ENCODE measurements around the gene ANXA1. TPM values are rescaled to one million over a fixed set of nuclear protein-coding genes. Genes with fewer than 3 reads are reported as not detected.
A peak's percentile ranks its signal among the peaks of the same experiment; 100 is the strongest.

The ANXA1 gene
- total and polyA plus RNA-seq, 2 donors (not counting 1 experiment from before 2014, with no cell fraction given) = 817 to 966 TPM

DNA sequence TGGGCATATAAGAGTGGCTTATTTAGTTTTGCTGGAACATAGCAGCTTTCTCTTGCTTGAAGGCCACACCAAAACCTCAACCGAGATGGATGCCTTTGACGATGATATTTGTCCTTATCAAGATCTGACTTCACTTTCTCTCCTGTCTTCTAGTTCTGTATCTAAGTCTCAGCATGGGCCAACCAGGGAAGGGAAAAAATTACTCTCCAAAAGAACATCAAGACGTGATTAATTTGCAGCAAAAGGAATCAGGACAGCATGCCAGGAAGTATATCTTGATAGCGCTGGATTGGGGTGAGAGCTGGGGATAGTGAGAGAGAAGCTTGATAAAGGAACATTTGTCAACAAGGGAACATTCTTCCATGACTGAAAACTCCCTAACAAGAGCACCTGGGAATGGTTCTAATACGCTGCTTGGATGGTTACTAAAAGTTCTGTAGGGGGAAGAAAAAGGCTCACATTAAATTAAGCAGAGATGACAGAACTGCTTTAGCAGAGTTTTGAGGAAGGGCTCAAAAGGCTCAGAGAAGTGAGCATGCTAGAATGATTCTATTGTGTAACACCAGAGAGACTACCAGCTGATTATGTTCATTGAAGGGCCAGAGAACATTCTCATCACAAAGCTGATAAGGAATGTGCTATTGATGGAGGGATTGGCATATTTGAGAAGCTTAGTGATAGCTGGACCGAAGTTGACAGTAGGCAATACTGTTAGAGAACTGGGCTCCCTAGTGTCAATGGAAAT lies 21.6 kb upstream of the ANXA1 start:
- Histone ChIP-seq H3K9me3 (ENCODE audit: control insufficient read depth, insufficient read depth, low read depth, low read length) (no peaks in the 10 kb centered on the region), H3K9ac (ENCODE audit: insufficient read depth, low read length) (no peak overlapping the region), H2AFZ (ENCODE audit: low read length) (no peak overlapping the region), H3K36me3 (ENCODE audit: control insufficient read depth, insufficient read depth, low read length) (no peaks in the 10 kb centered on the region), H3K27ac (ENCODE audit: insufficient read depth, low read length) (no peak overlapping the region), H3K79me2 (ENCODE audit: control insufficient read depth, insufficient read depth, low read length) (no peaks in the 10 kb centered on the region), H3K4me3 (replicated peaks in 1 of 4; ENCODE audit: control extremely low read depth in 1 of 4, insufficient read depth in 1 of 4, low read depth in 3 of 4, low read length in 4 of 4) (no peak overlapping the region), H3K4me1 (ENCODE audit: control insufficient read depth, extremely low read depth, insufficient read depth, low read length) (peaks cover 3% of the 10 kb centered on the region), H3K4me2 (ENCODE audit: extremely low read depth, insufficient read depth, low read length) (no peak overlapping the region), H3K27me3 (ENCODE audit: control insufficient read depth, insufficient read depth, low read length) (no peaks in the 10 kb centered on the region), H4K20me1 (ENCODE audit: control insufficient read depth, extremely low read depth, insufficient read depth, low read length) (no peaks in the 10 kb centered on the region)
- DNase-seq (ENCODE audit: low read depth in 2 of 2) = peak in 1 of 2 donors; percentile 67
- TF ChIP-seq CTCF (conservative IDR thresholded peaks at IDR 0.05 in 1 of 2, IDR thresholded peaks at IDR 0.05 in 1 of 2; ENCODE audit: low read depth in 1 of 2, low read length in 2 of 2) (no peak), EZH2 (IDR thresholded peaks at IDR 0.05; ENCODE audit: low read length, missing control alignments) (no peak)

GRCh38 chr9:73131461-73131860 lies 20.2 kb upstream of the ANXA1 start:
- Histone ChIP-seq H3K9ac (ENCODE audit: insufficient read depth, low read length) (no peak overlapping the region), H3K4me1 (ENCODE audit: control insufficient read depth, extremely low read depth, insufficient read depth, low read length) (peaks cover 3% of the 10 kb centered on the region), H3K27ac (ENCODE audit: insufficient read depth, low read length) (peak overlapping the region; percentile 94), H4K20me1 (ENCODE audit: control insufficient read depth, extremely low read depth, insufficient read depth, low read length) (no peaks in the 10 kb centered on the region), H3K36me3 (ENCODE audit: control insufficient read depth, insufficient read depth, low read length) (no peaks in the 10 kb centered on the region), H3K4me3 (replicated peaks in 1 of 4; ENCODE audit: control extremely low read depth in 1 of 4, insufficient read depth in 1 of 4, low read depth in 3 of 4, low read length in 4 of 4) (peak overlapping the region in 1 of 4 experiments; percentile 52), H3K4me2 (ENCODE audit: extremely low read depth, insufficient read depth, low read length) (peak overlapping the region; percentile 47), H3K9me3 (ENCODE audit: control insufficient read depth, insufficient read depth, low read depth, low read length) (no peaks in the 10 kb centered on the region), H3K79me2 (ENCODE audit: control insufficient read depth, insufficient read depth, low read length) (no peaks in the 10 kb centered on the region), H3K27me3 (ENCODE audit: control insufficient read depth, insufficient read depth, low read length) (no peaks in the 10 kb centered on the region), H2AFZ (ENCODE audit: low read length) (peak overlapping the region; percentile 4)
- DNase-seq (ENCODE audit: low read depth in 2 of 2) = peak in 1 of 2 donors; percentile 24
- no peak for TF ChIP-seq EZH2 (IDR thresholded peaks at IDR 0.05; ENCODE audit: low read length, missing control alignments)
- no peak for TF ChIP-seq CTCF (conservative IDR thresholded peaks at IDR 0.05 in 1 of 2, IDR thresholded peaks at IDR 0.05 in 1 of 2; ENCODE audit: low read depth in 1 of 2, low read length in 2 of 2)

DNA sequence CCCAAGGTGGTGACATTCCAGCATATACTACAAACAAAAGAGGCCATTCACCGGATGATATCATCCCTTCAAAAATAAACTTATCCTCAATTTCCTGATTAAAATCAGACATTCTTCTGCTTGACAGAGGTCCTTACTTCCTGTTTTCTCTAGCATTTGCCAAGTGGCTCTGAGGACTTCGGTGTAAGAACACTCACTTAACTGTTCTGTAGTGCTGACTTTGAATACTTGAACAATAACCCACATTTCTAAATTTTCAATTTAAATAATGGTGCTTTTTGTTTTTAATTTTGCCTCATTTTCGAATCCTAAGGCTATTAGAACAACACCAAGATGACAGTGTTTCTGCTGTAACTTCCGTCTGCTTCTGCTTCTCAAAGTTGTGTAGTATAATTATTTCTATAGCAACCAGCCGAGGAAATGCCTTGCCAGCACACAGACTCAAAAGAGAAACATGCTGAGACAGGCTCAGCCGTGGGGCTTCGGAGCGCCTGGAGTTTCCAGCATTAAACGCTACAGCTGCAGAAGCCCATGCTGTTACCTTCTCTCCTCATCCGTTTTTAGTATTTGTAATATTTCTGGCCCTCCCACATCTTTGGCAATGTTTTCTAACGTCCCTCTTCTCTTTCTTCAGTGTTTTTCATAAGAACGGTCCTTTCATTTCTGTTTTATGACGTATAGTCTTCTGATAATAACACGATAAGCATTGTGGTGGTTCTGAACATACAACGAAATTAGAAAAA lies 19.5 kb upstream of the ANXA1 start:
- no peaks in the 10 kb centered on the region for H3K27me3 ChIP-seq (ENCODE audit: control insufficient read depth, insufficient read depth, low read length)
- DNase-seq (ENCODE audit: low read depth in 2 of 2) = peak; percentile 85 to 86
- H3K4me2 ChIP-seq (ENCODE audit: extremely low read depth, insufficient read depth, low read length) = peak overlapping the region; percentile 82
- H3K36me3 ChIP-seq (ENCODE audit: control insufficient read depth, insufficient read depth, low read length) = no peaks in the 10 kb centered on the region
- H3K4me3 ChIP-seq (replicated peaks in 1 of 4; ENCODE audit: control extremely low read depth in 1 of 4, insufficient read depth in 1 of 4, low read depth in 3 of 4, low read length in 4 of 4) = peak overlapping the region; percentile 52 to 82 (median 61)
- H3K79me2 ChIP-seq (ENCODE audit: control insufficient read depth, insufficient read depth, low read length) = no peaks in the 10 kb centered on the region
- peak overlapping the region; percentile 76 for H3K9ac ChIP-seq (ENCODE audit: insufficient read depth, low read length)
- H3K4me1 ChIP-seq (ENCODE audit: control insufficient read depth, extremely low read depth, insufficient read depth, low read length) = peaks cover 3% of the 10 kb centered on the region
- peak overlapping the region; percentile 94 for H3K27ac ChIP-seq (ENCODE audit: insufficient read depth, low read length)
- TF ChIP-seq EZH2 (IDR thresholded peaks at IDR 0.05; ENCODE audit: low read length, missing control alignments) (no peak), CTCF (conservative IDR thresholded peaks at IDR 0.05 in 1 of 2, IDR thresholded peaks at IDR 0.05 in 1 of 2; ENCODE audit: low read depth in 1 of 2, low read length in 2 of 2) (no peak)
- H4K20me1 ChIP-seq (ENCODE audit: control insufficient read depth, extremely low read depth, insufficient read depth, low read length) = no peaks in the 10 kb centered on the region
- peak overlapping the region; percentile 74 for H2AFZ ChIP-seq (ENCODE audit: low read length)
- H3K9me3 ChIP-seq (ENCODE audit: control insufficient read depth, insufficient read depth, low read depth, low read length) = no peaks in the 10 kb centered on the region
